Psoas muscle (tissue), 8 donors: ENCODE data around the gene CCDC9. TPM values are rescaled to one million over a fixed set of nuclear protein-coding genes. Genes with fewer than 3 reads are reported as not detected.

Experiments used
- ATAC-seq, 4 donors: fragments of 200-7000 bp; cut with Tn5 transposase; one replicate each; pipeline ENCODE4 v1.9.1; 2020; ENCODE audit warnings: moderate library complexity in 3 of 4, mild to moderate bottlenecking in 2 of 4
- DNase-seq, 2 donors: peaks; one replicate each; pipeline ENCODE4 v3.0.0-alpha.2; 2020
- H3K27ac ChIP-seq: fragments of 200-600 bp; one replicate; pipeline ENCODE4 v1.8.0; 2022
- H3K27me3 ChIP-seq, 3 donors: fragments of 200-600 bp in 1 of 3; one replicate each; pipeline versions ENCODE4 v1.6.1 to v1.8.0; 2013 to 2022; ENCODE audit warnings: low read length in 2 of 3, mild to moderate bottlenecking in 2 of 3, moderate library complexity in 1 of 3; ENCODE audit not compliant: insufficient read depth in 3 of 3
- H3K36me3 ChIP-seq, 2 donors: fragments of 200-600 bp in 1 of 2; one replicate each; pipeline versions ENCODE4 v1.6.1 to v1.8.0; 2013 to 2022; ENCODE audit warnings: low read depth in 1 of 2, mild to moderate bottlenecking in 1 of 2, moderate library complexity in 1 of 2; ENCODE audit not compliant: insufficient read depth in 1 of 2
- H3K4me1 ChIP-seq: fragments of 200-600 bp; one replicate; pipeline ENCODE4 v1.8.0; 2022
- H3K4me3 ChIP-seq: fragments of 200-600 bp; one replicate; pipeline ENCODE4 v1.8.0; 2022; ENCODE audit warnings: mild to moderate bottlenecking
- H3K9me3 ChIP-seq: fragments of 200-600 bp; one replicate; pipeline ENCODE4 v1.8.0; 2022
- WGBS, 3 donors: extraction: QIAGEN DNeasy Blood & Tissue Kit; methylation state at CpG; one replicate each; pipeline versions ENCODE4 v1.1.6 to v1.1.7; 2013; 5-methylcytosine and 5-hydroxymethylcytosine counted together
- intact Hi-C, 2 donors: fragments of 100-400 bp; cut with DNase I; formaldehyde crosslinking; loops; one replicate each; pipeline versions ENCODE4 v1.11.0 to v1.14.2; 2022
- polyA plus RNA-seq, 3 donors: library from polyadenylated mRNA; stranded (reverse); fragments of 200-250 nt; gene quantifications; one replicate each; pipeline ENCODE4 v1.2.3, GENCODE V29; 2013
- total RNA-seq, 4 donors: library from RNA; stranded (reverse); fragmentation: NEBNext Ultra II Directional in 2 of 4; extraction: Animal tissue kit (Norgen Biotek cat#: 25700) in 2 of 4; gene quantifications; one replicate each; pipeline versions ENCODE4 v1.2.1 to v1.2.4, GENCODE V29; 2021 to 2023
- TF ChIP-seq, protein P1 (sequence below): fragments of 200-600 bp; IDR thresholded peaks from one replicate; pipeline ENCODE4 v1.8.0; 2022; ENCODE audit warnings: antibody characterized with exemption
- donor health status: healthy with polysubstance abuse.
- donor health status: DM: no; HTN: no; CAD: no; lungs with moderate emphysema.
- donor health status: Bipolar disorder and iron deficiency.
- donor health status: healthy.
- donor health status: DM: yes; HTN: yes; CAD: no.
- donor health status: DM: no; HTN: no; CAD: no.
- donor health status: DM: no; HTN: no; CAD: no.
- donor health status: DM: yes; HTN: yes; CAD: no.

Gene CCDC9
- total and polyA plus RNA-seq, 7 donors = 16.9 to 28.5 (median 24.0) TPM

DNA sequence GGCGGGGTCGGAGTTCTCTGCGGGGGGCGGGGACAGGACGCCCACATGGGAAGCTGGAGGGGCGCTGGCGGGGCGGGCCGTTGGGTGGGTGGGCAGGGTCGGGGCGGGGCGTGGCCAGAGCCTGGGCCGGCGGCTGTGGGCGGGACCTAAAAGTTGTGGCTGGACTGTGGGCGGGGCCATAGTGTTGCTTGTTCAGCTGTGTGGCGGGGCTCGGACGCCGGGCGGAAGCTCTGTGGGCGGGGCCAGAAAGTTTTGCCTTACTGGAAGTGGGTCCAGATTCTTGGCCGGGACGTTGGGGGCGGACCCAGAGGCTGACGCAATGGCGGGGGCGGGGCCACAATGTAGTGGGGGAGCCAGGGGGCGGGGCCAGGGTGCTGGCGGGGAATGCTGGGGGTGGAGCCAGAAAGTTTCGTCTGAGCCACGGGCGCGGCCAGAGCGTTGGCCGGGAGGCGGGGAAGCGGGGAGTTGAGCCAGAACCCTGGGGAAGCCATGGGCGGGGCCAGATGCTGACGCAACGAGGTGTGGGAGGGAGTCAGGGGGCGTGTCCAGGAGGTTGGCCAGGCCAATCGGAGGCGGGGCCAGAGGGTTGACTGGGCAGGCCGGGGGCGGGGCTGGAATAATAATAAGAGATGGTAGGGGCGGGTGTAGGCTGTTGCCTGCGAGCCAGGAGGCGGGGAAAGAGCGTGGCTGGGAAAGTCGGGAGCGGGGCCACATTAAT, 527 bp downstream of the CCDC9 start:
- intact Hi-C loops = loop anchor here in 1 of 2 donors (1.0 kb wide), 1 partner anchor 17 kb away; the partner anchor contains the start of gene INAFM1
- Histone ChIP-seq H3K36me3 (peaks cover 0 to 35% of the 10 kb centered on the region in 2 donors), H3K4me3 (peak overlapping the region; percentile 68), H3K9me3 (no peaks in the 10 kb centered on the region), H3K4me1 (peaks cover 30% of the 10 kb centered on the region), H3K27me3 (no peaks in the 10 kb centered on the region), H3K27ac (peak overlapping the region; percentile 89)
- ATAC-seq (peak; percentile 82 to 86 (median 85)), DNase-seq (peak; percentile 100)
- WGBS, 3 donors = 0 to 1% (median 0%) methylated on average over 33 to 52 of the region's 52 CpGs
- TF ChIP-seq, protein P1, sequence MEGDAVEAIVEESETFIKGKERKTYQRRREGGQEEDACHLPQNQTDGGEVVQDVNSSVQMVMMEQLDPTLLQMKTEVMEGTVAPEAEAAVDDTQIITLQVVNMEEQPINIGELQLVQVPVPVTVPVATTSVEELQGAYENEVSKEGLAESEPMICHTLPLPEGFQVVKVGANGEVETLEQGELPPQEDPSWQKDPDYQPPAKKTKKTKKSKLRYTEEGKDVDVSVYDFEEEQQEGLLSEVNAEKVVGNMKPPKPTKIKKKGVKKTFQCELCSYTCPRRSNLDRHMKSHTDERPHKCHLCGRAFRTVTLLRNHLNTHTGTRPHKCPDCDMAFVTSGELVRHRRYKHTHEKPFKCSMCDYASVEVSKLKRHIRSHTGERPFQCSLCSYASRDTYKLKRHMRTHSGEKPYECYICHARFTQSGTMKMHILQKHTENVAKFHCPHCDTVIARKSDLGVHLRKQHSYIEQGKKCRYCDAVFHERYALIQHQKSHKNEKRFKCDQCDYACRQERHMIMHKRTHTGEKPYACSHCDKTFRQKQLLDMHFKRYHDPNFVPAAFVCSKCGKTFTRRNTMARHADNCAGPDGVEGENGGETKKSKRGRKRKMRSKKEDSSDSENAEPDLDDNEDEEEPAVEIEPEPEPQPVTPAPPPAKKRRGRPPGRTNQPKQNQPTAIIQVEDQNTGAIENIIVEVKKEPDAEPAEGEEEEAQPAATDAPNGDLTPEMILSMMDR = no peak

DNA sequence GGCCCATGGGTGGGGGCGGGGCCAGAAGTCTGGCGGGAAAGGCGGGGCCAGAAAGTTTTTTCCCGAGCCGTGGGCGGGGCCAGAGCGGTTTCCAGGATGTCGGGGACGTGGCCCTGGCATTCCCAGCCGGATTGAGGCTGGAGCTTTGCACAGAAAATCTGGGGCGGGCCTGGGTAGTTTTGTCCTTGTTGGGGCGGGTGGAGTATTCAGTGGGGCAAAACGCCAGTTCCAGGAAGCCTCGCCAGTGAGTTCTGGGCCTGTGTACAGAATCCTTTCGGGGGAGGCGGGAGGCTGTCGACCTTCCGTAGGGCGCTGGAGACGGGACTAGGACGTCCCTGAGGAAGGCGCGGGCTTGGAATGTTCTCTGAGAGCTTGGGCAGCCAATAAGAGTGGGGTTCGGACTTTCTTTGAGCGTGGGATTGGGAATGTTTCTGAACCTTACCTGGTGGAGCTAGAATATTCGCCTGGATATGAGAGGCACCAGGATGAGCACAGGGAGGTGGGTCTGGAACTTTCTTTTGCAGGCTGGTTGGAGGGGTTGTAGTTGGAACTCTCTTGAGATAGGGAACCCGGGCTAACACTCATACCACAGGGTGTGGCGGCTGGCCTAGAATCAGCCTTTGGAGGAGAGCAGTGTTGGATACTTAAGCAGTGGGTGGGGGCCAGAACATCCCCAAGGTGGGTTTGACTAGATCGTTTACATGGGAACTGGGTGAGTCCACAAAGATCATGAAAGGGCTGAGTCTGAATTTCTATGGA, 1.3 kb downstream of the CCDC9 start:
- Histone ChIP-seq H3K36me3 (peaks cover 0 to 42% of the 10 kb centered on the region in 2 donors), H3K27ac (peak overlapping the region; percentile 89), H3K27me3 (no peaks in the 10 kb centered on the region), H3K9me3 (no peaks in the 10 kb centered on the region), H3K4me1 (peaks cover 30% of the 10 kb centered on the region), H3K4me3 (peak overlapping the region; percentile 68)
- DNase-seq (no peak), ATAC-seq (peak; percentile 8 to 30 (median 20))
- WGBS, 3 donors = 1 to 3% (median 2%) methylated on average over 28 to 29 of the region's 29 CpGs
- intact Hi-C loops = loop anchor here in 1 of 2 donors (1.0 kb wide), 1 partner anchor 17 kb away; the partner anchor contains the start of gene INAFM1
- TF ChIP-seq, protein P1 = no peak

DNA sequence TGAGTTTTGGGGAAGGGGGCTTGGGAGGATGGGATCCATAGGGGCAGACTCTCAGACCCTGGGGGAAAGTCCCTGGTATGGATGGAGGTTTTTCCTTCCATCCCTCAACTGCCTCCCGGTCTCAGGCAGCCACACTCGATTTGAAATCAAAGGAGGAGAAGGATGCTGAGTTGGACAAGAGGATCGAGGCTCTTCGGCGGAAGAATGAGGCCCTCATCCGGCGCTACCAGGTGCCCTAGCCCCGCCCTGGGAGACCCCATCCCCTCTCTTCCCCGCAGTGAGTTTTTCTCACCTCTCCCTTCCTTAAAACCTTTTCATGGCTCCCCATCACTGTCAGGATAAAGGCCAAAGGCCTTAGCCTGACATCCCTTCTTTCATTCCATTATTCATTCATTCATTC, 2.1 kb downstream of the CCDC9 start:
- TF ChIP-seq, protein P1 = no peak
- DNase-seq = no peak
- Histone ChIP-seq H3K4me1 (peaks cover 25% of the 10 kb centered on the region), H3K9me3 (no peaks in the 10 kb centered on the region), H3K27ac (peak overlapping the region; percentile 89), H3K27me3 (no peaks in the 10 kb centered on the region), H3K4me3 (peak overlapping the region; percentile 68), H3K36me3 (peaks cover 0 to 50% of the 10 kb centered on the region in 2 donors)
- WGBS, 3 donors = 82 to 88% (median 84%) methylated on average over 9 of the region's 9 CpGs
- intact Hi-C loops = no loop called here
- no peak for ATAC-seq

DNA sequence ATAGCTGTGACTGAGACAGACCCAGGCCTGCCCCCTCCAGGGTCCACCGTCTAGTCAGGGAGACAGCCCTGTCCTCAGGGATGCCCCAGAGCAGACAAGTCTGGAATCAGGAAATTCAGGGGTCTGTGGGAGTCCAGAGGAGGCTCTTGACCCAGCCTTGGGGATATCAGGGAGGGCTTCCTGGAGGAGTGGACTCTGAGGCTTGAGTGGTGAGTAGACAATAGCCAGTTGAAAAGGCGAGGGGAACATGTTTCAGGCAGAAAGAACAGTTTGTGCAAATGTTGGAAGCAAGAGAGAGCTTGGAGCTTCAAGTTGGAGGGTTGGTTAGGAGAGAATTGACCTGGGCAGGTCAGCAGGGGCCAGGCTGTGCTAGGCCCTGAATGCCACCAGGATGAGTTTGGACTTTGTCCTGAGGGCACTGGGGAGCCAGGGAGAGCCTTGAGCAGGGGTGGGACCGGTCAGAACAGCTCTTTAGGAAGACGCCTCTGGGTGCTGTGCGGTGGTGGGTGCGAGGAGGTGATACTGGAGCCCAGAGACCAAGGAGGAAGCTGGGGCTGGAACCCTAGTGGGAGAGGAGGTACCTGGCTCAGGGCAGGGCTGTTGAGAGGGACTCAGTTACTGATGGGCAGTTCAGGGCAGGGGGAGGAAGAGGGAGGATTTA, 2.7 kb downstream of the CCDC9 start:
- Histone ChIP-seq H3K9me3 (no peaks in the 10 kb centered on the region), H3K36me3 (peaks cover 0 to 56% of the 10 kb centered on the region in 2 donors), H3K4me1 (peaks cover 19% of the 10 kb centered on the region), H3K27ac (peak overlapping the region; percentile 89), H3K4me3 (peak overlapping the region; percentile 68), H3K27me3 (no peaks in the 10 kb centered on the region)
- WGBS, 3 donors = 90 to 96% (median 95%) methylated on average over 6 of the region's 6 CpGs
- intact Hi-C loops = no loop called here
- no peak for ATAC-seq
- no peak for DNase-seq
- TF ChIP-seq, protein P1 = no peak
